OCI-LY3 (cell line): ENCODE data around the gene C1orf141.

Experiments
- H2AFZ ChIP-seq: fragments of 200-600, 300-600 bp; shearing (Covaris generic); 2 replicates; pipeline ENCODE4 v1.6.0; 2014; ENCODE audit warnings: antibody characterized with exemption, low read depth, low read length
- H3K27ac ChIP-seq: fragments of 200-600, 300-600 bp; sonication (generic); 2 replicates; pipeline ENCODE4 v1.5.1; 2014; ENCODE audit warnings: mild to moderate bottlenecking, low read length, moderate library complexity, mixed read lengths
- H3K27me3 ChIP-seq: fragments of 200-600, 300-600 bp; sonication (generic); 2 replicates; pipeline ENCODE4 v1.6.1; 2014; ENCODE audit warnings: low read depth, low read length, mixed read lengths
- H3K36me3 ChIP-seq: fragments of 200-600, 300-600 bp; sonication (generic); replicated peaks from 2 replicates; pipeline ENCODE3; 2014; ENCODE audit warnings: low read depth, low read length, mixed read lengths
- H3K4me1 ChIP-seq: fragments of 300-600, 200-600 bp; sonication (generic); 2 replicates; pipeline ENCODE4 v1.6.1; 2014; ENCODE audit warnings: low read length, mixed read lengths
- H3K4me2 ChIP-seq: fragments of 200-600, 300-600 bp; sonication (generic); 2 replicates; pipeline ENCODE4 v1.6.1; 2014; ENCODE audit warnings: low read length, mixed read lengths
- H3K4me3 ChIP-seq: fragments of 300-600, 200-600 bp; sonication (generic); 2 replicates; pipeline ENCODE4 v1.5.1; 2014; ENCODE audit warnings: antibody characterized with exemption, mild to moderate bottlenecking, low read length, moderate library complexity
- H3K79me2 ChIP-seq: fragments of 300-600, 200-600 bp; shearing (Covaris generic); 2 replicates; pipeline ENCODE4 v1.6.1; 2014; ENCODE audit warnings: mild to moderate bottlenecking, low read length, mixed read lengths
- H3K9ac ChIP-seq: fragments of 300-600, 200-600 bp; shearing (Covaris generic); 2 replicates; pipeline ENCODE4 v1.6.0; 2014; ENCODE audit warnings: mild to moderate bottlenecking, low read length, moderate library complexity
- H3K9me3 ChIP-seq: fragments of 200-600, 300-600 bp; shearing (Covaris generic); 2 replicates; pipeline ENCODE4 v1.6.1; 2014; ENCODE audit warnings: low read length, mixed read lengths; ENCODE audit not compliant: insufficient read depth
- H4K20me1 ChIP-seq: fragments of 200-600, 300-600 bp; sonication (generic); 2 replicates; pipeline ENCODE4 v1.6.1; 2016; ENCODE audit warnings: low read length, mixed read lengths; ENCODE audit not compliant: insufficient read depth
- EZH2phosphoT487 ChIP-seq: fragments of 200-600 bp; shearing (Covaris generic); IDR thresholded peaks from 2 replicates; pipeline ENCODE4 v1.6.1; 2018; ENCODE audit warnings: antibody characterized with exemption, mixed run types, low read depth
- TF ChIP-seq, protein P1 (sequence below): fragments of 200-600, 300-600 bp; sonication (generic); IDR thresholded peaks from 2 replicates; pipeline ENCODE4 v1.5.1; 2014; ENCODE audit warnings: antibody characterized with exemption, low read length, low read depth

The C1orf141 gene

GRCh38 chr1:67059346-67059745, 75.4 kb downstream of the C1orf141 start:
- H3K36me3 ChIP-seq, result no peaks in the 10 kb centered on the region
- TF ChIP-seq, protein P1, sequence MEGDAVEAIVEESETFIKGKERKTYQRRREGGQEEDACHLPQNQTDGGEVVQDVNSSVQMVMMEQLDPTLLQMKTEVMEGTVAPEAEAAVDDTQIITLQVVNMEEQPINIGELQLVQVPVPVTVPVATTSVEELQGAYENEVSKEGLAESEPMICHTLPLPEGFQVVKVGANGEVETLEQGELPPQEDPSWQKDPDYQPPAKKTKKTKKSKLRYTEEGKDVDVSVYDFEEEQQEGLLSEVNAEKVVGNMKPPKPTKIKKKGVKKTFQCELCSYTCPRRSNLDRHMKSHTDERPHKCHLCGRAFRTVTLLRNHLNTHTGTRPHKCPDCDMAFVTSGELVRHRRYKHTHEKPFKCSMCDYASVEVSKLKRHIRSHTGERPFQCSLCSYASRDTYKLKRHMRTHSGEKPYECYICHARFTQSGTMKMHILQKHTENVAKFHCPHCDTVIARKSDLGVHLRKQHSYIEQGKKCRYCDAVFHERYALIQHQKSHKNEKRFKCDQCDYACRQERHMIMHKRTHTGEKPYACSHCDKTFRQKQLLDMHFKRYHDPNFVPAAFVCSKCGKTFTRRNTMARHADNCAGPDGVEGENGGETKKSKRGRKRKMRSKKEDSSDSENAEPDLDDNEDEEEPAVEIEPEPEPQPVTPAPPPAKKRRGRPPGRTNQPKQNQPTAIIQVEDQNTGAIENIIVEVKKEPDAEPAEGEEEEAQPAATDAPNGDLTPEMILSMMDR, result no peak
- TF ChIP-seq EZH2phosphoT487, result no peak
- H3K79me2 ChIP-seq, result no peaks in the 10 kb centered on the region
- H3K9me3 ChIP-seq, result no peaks in the 10 kb centered on the region
- no peaks in the 10 kb centered on the region for H3K4me1 ChIP-seq
- no peaks in the 10 kb centered on the region for H3K27me3 ChIP-seq
- no peaks in the 10 kb centered on the region for H4K20me1 ChIP-seq
- no peak overlapping the region for H2AFZ ChIP-seq
- H3K4me3 ChIP-seq, result no peak overlapping the region
- no peak overlapping the region for H3K4me2 ChIP-seq
- no peak overlapping the region for H3K27ac ChIP-seq
- H3K9ac ChIP-seq, result no peak overlapping the region

DNA sequence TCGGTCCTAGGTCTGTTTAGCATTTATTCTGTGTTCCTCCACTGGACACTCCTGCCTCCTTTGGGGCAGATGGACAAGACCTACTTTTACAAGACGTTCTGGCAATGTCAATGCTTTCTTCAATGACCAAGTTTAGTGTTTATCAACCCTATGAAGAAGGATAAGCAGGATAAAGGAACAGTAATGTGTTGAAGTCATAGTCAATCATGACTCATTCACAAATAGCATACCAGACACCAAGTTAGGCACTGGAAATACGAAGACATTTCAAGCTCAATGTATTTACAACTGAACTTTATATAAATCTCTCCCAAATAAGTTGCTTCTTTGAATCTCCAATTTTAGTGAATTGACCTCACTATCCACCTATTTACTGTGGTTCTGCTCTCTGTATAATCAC, 76.0 kb downstream of the C1orf141 start:
- TF ChIP-seq, protein P1, result no peak
- no peak for TF ChIP-seq EZH2phosphoT487
- H3K36me3 ChIP-seq, result no peaks in the 10 kb centered on the region
- no peak overlapping the region for H3K27ac ChIP-seq
- no peaks in the 10 kb centered on the region for H3K27me3 ChIP-seq
- H3K4me1 ChIP-seq, result no peaks in the 10 kb centered on the region
- no peak overlapping the region for H2AFZ ChIP-seq
- H3K9me3 ChIP-seq, result no peaks in the 10 kb centered on the region
- no peaks in the 10 kb centered on the region for H3K79me2 ChIP-seq
- no peak overlapping the region for H3K4me3 ChIP-seq
- H3K4me2 ChIP-seq, result no peak overlapping the region
- H4K20me1 ChIP-seq, result no peaks in the 10 kb centered on the region
- H3K9ac ChIP-seq, result no peak overlapping the region

DNA sequence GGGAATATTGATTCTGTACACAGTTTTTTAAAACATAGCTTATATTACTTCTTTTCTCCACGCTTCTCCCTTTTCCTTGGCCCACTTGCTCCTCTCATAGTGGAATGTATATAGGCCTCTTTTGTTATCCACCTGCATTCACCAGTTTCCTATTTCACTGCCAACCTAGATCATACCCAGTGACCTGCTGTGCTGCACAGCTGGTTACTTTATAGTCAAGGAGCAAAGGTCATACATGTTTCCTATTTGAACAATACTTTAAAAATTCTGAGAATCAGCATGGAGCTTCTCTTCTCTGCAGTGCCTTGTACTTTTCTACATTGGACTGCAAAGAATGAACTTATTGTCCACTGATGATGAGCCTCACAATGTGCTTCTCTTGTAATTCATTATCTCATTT, 76.5 kb downstream of the C1orf141 start:
- no peak overlapping the region for H3K4me2 ChIP-seq
- no peak overlapping the region for H3K9ac ChIP-seq
- peaks cover 1% of the 10 kb centered on the region; the same call in 1 of the 2 replicates for H3K79me2 ChIP-seq
- H4K20me1 ChIP-seq, result no peaks in the 10 kb centered on the region
- H3K27me3 ChIP-seq, result no peaks in the 10 kb centered on the region
- H3K27ac ChIP-seq, result no peak overlapping the region
- H3K4me3 ChIP-seq, result no peak overlapping the region
- H3K36me3 ChIP-seq, result no peaks in the 10 kb centered on the region
- TF ChIP-seq, protein P1, result no peak
- no peak for TF ChIP-seq EZH2phosphoT487
- no peak overlapping the region for H2AFZ ChIP-seq
- H3K9me3 ChIP-seq, result no peaks in the 10 kb centered on the region
- no peaks in the 10 kb centered on the region for H3K4me1 ChIP-seq

DNA sequence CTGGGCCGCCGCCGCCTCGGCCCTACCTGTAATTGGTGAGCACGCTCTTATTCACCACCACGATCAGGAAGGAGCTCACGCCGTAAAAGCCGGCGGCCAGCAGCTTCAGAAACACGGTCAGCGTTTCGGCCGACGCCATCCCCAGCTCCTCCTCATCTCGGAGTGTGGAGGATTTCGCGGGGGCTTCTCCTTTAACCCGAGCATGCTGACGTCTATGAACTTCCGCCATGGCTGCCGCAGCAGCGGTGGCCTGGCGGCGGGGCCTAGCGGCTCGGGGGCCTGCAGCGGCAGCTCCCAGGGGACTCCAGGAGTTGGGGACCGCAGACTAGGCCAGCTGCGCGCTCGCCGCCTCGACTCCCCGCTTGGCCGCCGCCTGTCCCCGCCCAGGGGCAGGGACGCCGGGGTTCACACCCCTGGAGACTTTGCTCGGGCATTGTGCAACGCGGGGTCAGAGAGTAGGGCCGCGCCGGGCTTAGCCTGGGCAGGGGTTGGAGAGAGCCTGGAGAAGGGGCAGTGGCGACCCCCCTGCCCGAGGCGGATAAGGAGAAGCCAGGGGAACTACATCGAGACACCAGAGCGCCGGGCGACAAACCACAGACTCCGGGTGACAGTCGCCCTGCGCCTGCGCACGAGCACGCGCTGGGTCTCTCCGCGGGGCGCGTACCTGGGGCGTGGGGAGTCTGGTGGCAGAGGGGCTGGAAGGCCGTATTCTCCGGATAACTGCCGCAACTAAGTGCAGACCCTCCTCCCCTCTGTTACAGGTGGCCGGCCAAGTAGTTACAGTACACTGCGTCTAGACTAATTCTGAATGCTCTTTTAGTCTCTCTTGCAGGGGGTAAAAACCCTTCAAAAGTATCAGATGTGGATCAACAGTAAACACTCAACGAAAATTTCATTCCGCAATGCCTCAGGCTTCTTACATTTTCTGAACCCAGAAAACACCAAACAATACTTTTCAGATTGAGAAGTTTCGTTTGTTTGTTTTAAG, 80.7 kb downstream of the C1orf141 start, which contains the start of gene SLC35D1:
Gene SLC35D1, minus strand, starts transcription at position 364 of the 988 bp plus-strand sequence. Its CDS starts 135 bp downstream, at position 229.
- peaks cover 14% of the 10 kb centered on the region for H3K79me2 ChIP-seq
- peak within 1 kb of the TSS; percentile 99 for H3K4me3 ChIP-seq
- H3K4me2 ChIP-seq, result peak within 1 kb of the TSS; percentile 87
- peak within 1 kb of the TSS; percentile 85 for H3K27ac ChIP-seq
- H4K20me1 ChIP-seq, result no peaks in the 10 kb centered on the region
- H3K4me1 ChIP-seq, result peaks cover 8% of the 10 kb centered on the region
- peak within 1 kb of the TSS; percentile 100 for H2AFZ ChIP-seq
- H3K9ac ChIP-seq, result peak within 1 kb of the TSS; percentile 96
- peaks cover 3% of the 10 kb centered on the region for H3K36me3 ChIP-seq
- H3K27me3 ChIP-seq, result no peaks in the 10 kb centered on the region
- TF ChIP-seq EZH2phosphoT487, result no peak
- TF ChIP-seq, protein P1, result no peak
- H3K9me3 ChIP-seq, result no peaks in the 10 kb centered on the region
